ENCODE data around the gene SPO11. TPM values are rescaled to one million over a fixed set of nuclear protein-coding genes. Genes with fewer than 3 reads are reported as not detected.

SPO11 gene
- total RNA-seq, 1 donor from 2014 or later = not detected

DNA sequence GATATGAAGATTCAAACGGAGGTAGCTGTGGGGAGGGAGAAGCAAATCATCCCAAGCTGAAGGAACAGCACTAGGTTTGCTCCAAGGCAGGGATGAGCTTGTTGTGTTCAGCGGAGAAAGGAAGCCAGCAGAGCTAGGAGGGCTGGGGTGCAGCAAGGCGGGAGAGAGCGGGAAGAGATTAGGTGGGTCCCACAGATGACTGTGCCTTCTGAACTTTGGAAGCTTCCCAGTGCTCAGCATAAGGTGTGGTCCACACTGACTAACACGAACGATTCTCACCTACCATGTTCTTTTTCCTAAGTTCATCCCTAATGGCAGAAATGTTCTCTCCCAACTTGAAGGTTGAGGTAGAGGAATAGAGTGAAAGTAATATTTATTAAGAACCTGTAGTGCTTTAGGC lies 22.7 kb downstream of the SPO11 start:
- TF ChIP-seq, protein P1, sequence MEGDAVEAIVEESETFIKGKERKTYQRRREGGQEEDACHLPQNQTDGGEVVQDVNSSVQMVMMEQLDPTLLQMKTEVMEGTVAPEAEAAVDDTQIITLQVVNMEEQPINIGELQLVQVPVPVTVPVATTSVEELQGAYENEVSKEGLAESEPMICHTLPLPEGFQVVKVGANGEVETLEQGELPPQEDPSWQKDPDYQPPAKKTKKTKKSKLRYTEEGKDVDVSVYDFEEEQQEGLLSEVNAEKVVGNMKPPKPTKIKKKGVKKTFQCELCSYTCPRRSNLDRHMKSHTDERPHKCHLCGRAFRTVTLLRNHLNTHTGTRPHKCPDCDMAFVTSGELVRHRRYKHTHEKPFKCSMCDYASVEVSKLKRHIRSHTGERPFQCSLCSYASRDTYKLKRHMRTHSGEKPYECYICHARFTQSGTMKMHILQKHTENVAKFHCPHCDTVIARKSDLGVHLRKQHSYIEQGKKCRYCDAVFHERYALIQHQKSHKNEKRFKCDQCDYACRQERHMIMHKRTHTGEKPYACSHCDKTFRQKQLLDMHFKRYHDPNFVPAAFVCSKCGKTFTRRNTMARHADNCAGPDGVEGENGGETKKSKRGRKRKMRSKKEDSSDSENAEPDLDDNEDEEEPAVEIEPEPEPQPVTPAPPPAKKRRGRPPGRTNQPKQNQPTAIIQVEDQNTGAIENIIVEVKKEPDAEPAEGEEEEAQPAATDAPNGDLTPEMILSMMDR (IDR thresholded peaks at IDR 0.05) = no peak
- DNase-seq (ENCODE audit: extremely low spot score, unreplicated experiment) = no peak
- H3K27ac Mint-ChIP-seq (ENCODE audit: unreplicated experiment) = no peak overlapping the region
- no peaks in the 10 kb centered on the region for H3K9me3 Mint-ChIP-seq (ENCODE audit: unreplicated experiment)
- peak overlapping the region; percentile 84 for H3K4me3 Mint-ChIP-seq (ENCODE audit: unreplicated experiment)
- no peaks in the 10 kb centered on the region for H3K27me3 Mint-ChIP-seq (ENCODE audit: unreplicated experiment)
- H3K36me3 Mint-ChIP-seq (ENCODE audit: unreplicated experiment) = peaks cover 32% of the 10 kb centered on the region
- H3K4me1 Mint-ChIP-seq (ENCODE audit: unreplicated experiment) = peaks cover 12% of the 10 kb centered on the region

DNA sequence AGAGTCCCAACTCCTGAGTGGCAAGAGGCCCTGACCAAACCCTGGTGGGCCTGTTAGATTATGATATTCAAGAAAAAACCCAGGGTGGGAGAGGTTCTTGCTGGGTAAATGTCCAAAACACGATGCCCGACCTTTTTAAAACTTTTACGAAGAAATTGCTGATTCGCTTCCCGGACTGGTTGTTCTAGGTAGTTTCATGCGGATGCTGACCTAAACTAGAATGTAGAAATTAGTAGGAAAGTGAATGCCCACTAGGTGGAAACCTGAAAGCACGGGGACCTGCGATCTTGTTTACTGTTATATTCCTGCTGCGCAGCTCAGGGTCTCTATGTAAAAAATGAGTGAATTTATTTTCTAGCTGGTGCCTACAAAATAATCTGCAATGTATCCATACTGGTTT lies 23.7 kb downstream of the SPO11 start:
- H3K4me1 Mint-ChIP-seq (ENCODE audit: unreplicated experiment) = peaks cover 12% of the 10 kb centered on the region
- H3K4me3 Mint-ChIP-seq (ENCODE audit: unreplicated experiment) = peak overlapping the region; percentile 28
- peaks cover 32% of the 10 kb centered on the region for H3K36me3 Mint-ChIP-seq (ENCODE audit: unreplicated experiment)
- no peaks in the 10 kb centered on the region for H3K9me3 Mint-ChIP-seq (ENCODE audit: unreplicated experiment)
- no peaks in the 10 kb centered on the region for H3K27me3 Mint-ChIP-seq (ENCODE audit: unreplicated experiment)
- TF ChIP-seq, protein P1 (IDR thresholded peaks at IDR 0.05) = no peak
- no peak overlapping the region for H3K27ac Mint-ChIP-seq (ENCODE audit: unreplicated experiment)
- no peak for DNase-seq (ENCODE audit: extremely low spot score, unreplicated experiment)

DNA sequence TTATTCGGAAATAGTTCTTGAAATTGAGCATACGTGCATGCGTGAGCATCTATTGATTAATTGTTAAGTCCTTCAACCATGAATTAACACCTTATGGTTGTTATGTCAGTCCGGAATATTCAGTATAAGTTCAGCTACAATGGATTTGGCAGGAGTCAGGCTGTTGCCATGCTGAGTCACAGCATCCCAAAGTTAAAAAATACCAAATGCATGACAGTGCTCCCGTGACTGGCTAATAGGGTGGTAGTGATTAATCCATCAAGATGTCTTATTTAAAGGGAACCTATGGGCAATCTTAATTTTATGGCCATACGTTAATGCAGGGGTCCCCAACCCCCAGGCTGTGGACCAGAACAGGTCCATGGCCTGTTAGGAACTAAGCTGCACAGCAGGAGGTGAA lies 31.9 kb downstream of the SPO11 start:
- no peak for DNase-seq (ENCODE audit: extremely low spot score, unreplicated experiment)
- no peak overlapping the region for H3K27ac Mint-ChIP-seq (ENCODE audit: unreplicated experiment)

DNA sequence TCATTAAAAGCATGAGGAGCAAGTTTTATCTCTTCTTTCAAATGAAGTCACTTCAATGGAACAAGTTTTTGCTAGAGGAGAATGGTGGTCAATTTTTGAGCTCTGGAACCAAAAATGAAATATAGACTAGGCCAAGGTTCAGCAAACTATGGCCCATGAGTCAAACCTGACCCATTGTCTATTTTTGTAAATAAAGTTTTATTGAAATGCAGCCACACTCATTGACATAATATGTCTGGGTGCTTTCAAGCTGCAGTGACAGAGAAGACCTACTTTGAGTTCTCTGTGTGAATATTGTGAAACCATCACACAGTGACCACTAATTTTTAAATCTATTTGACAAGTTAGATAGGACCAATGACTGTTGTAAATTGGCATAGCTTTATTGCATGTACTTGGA lies 34.8 kb downstream of the SPO11 start:
- TF ChIP-seq, protein P1 (IDR thresholded peaks at IDR 0.05) = no peak
- Mint-ChIP-seq H3K27ac (ENCODE audit: unreplicated experiment) (no peak overlapping the region), H3K9me3 (ENCODE audit: unreplicated experiment) (no peaks in the 10 kb centered on the region), H3K4me1 (ENCODE audit: unreplicated experiment) (peaks cover 3% of the 10 kb centered on the region), H3K36me3 (ENCODE audit: unreplicated experiment) (peaks cover 48% of the 10 kb centered on the region), H3K4me3 (ENCODE audit: unreplicated experiment) (no peak overlapping the region), H3K27me3 (ENCODE audit: unreplicated experiment) (no peaks in the 10 kb centered on the region)
- no peak for DNase-seq (ENCODE audit: extremely low spot score, unreplicated experiment)

More for the DNA sequence above, 31.9 kb downstream of the SPO11 start:
- TF ChIP-seq, protein P1 (IDR thresholded peaks at IDR 0.05) = no peak
- H3K9me3 Mint-ChIP-seq (ENCODE audit: unreplicated experiment) = no peaks in the 10 kb centered on the region
- H3K27me3 Mint-ChIP-seq (ENCODE audit: unreplicated experiment) = no peaks in the 10 kb centered on the region
- H3K4me3 Mint-ChIP-seq (ENCODE audit: unreplicated experiment) = no peak overlapping the region
- peaks cover 3% of the 10 kb centered on the region for H3K4me1 Mint-ChIP-seq (ENCODE audit: unreplicated experiment)
- peaks cover 32% of the 10 kb centered on the region for H3K36me3 Mint-ChIP-seq (ENCODE audit: unreplicated experiment)

DNA sequence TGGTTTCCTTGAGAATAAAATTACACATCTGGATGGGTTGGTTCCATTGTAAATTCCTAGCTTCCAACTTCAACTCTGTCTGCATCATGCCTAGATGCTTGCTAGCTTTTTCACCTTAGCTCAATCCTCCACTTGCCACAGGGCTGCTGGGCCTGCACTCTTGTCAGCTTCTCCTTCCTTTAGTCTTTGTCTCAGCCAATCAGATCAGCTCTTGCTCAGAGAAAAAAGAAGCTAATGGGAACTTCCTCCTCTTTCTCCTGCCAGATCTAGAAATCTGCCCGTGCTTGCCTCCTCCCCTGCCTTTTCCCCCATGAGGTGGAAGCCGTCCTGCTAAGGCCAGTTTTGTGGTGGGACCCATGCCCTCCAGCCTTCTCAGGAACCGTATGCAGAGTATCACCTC lies 40.0 kb downstream of the SPO11 start:
- H3K4me3 Mint-ChIP-seq (ENCODE audit: unreplicated experiment) = no peak overlapping the region

More for the DNA sequence above, 40.0 kb downstream of the SPO11 start:
- no peak overlapping the region for H3K27ac Mint-ChIP-seq (ENCODE audit: unreplicated experiment)
- TF ChIP-seq, protein P1 (IDR thresholded peaks at IDR 0.05) = no peak
- no peak for DNase-seq (ENCODE audit: extremely low spot score, unreplicated experiment)
- no peaks in the 10 kb centered on the region for H3K27me3 Mint-ChIP-seq (ENCODE audit: unreplicated experiment)
- no peaks in the 10 kb centered on the region for H3K4me1 Mint-ChIP-seq (ENCODE audit: unreplicated experiment)
- H3K9me3 Mint-ChIP-seq (ENCODE audit: unreplicated experiment) = no peaks in the 10 kb centered on the region
- H3K36me3 Mint-ChIP-seq (ENCODE audit: unreplicated experiment) = peaks cover 65% of the 10 kb centered on the region
